K562 (cell line): ENCODE results near the gene NENF. TPM values are rescaled to one million over a fixed set of nuclear protein-coding genes. Genes with fewer than 3 reads are reported as not detected.

ENCODE experiments used
- ARID4B ChIP-seq: sonication (generic); formaldehyde crosslinking; IDR thresholded peaks from 2 replicates; pipeline ENCODE4 v1.8.0; 2022; ENCODE audit warnings: mild to moderate bottlenecking, missing genetic modification reagents
- BRD9 ChIP-seq: fragments of 450-650 bp; IDR thresholded peaks from 2 replicates; pipeline ENCODE4 v1.6.1; 2018; ENCODE audit warnings: low read depth; ENCODE audit not compliant: partially characterized antibody
- CEBPB ChIP-seq: fragments of 450-650 bp; IDR thresholded peaks from 2 replicates; pipeline ENCODE4 v1.6.1; 2016; ENCODE audit warnings: missing genetic modification characterization, missing compliant biosample characterization
- ERF ChIP-seq: fragments of 450-650 bp; formaldehyde crosslinking; IDR thresholded peaks from 2 replicates; pipeline ENCODE4 v1.4.0; 2020; ENCODE audit warnings: mild to moderate bottlenecking, mixed read lengths
- EWSR1 ChIP-seq: fragments of 450-650 bp; IDR thresholded peaks from 2 replicates; pipeline ENCODE4 v1.6.1; 2018; ENCODE audit warnings: borderline replicate concordance, mild to moderate bottlenecking, low read depth, moderate library complexity; ENCODE audit not compliant: partially characterized antibody
- HDAC6 ChIP-seq: IDR thresholded peaks from 2 replicates; pipeline ENCODE4 v1.6.1; 2012; ENCODE audit warnings: low read depth, mild to moderate bottlenecking, control low read depth, inconsistent platforms, low read length, moderate library complexity
- PKNOX1 ChIP-seq: fragments of 450-650 bp; IDR thresholded peaks from 2 replicates; pipeline ENCODE4 v1.6.1; 2016
- ZNF76 ChIP-seq: fragments of 250-450 bp; sonication (Bioruptor Pico); IDR thresholded peaks from 2 replicates; pipeline ENCODE4 v1.4.0; 2020; ENCODE audit warnings: mild to moderate bottlenecking, moderate library complexity, borderline replicate concordance
- polyA plus RNA-seq, 8 experiments: library from polyadenylated mRNA; depleted of rRNA in 4 of 8; stranded (reverse) in 5 of 8; unstranded in 3 of 8; fragments of >200 nt; fragmentation: Nextera tagmentation in 2 of 8; fragmentation: Illumina TruSeq in 1 of 8; extraction: Ambion mirVana in 2 of 8; extraction: Trizol in 1 of 8; gene quantifications; 2 replicates each; pipeline versions ENCODE4 v1.2.1 to v1.2.3, GENCODE V29; 2011 to 2014; ENCODE audit warnings: inconsistent platforms in 1 of 8, missing spikeins in 1 of 8
- total RNA-seq, 7 experiments: library from RNA; depleted of rRNA in 6 of 7; stranded (reverse); fragments of >200 nt in 6 of 7; fragmentation: Illumina TruSeq in 2 of 7; extraction: Trizol in 2 of 7; gene quantifications; 2 replicates each; pipeline versions ENCODE4 v1.2.1 to v1.2.3, GENCODE V29; 2011 to 2021; ENCODE audit warnings: low replicate concordance in 1 of 7

The NENF gene
- total and polyA plus RNA-seq, 9 of the 15 experiments (the other 6 are each of a cell fraction or from before 2014, with no cell fraction given), result 6.1 to 100 (median 72.8) TPM

DNA sequence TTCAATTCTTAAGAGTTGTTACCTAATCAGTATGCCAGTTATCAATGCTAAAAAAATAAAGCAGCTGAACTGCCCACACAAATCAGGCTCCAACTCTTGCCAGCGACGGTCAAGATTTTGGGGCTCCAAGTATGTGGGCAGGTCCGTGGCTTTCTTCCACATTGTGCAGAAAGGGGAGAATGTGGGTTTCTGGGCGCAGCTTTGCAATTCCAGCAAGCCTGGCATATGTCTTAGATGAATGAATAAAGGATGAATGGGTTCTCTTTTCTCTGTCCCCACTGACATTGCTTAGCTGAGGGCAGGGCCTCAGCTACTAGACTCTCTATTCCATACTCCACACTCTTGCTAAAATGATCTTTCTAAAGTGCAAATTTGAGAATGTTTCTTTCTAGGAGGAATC lies 42.4 kb downstream of the NENF start (continued):
- TF ChIP-seq ARID4B (CRISPR knock-in tag) (no peak), BRD9 (no peak), ERF (no peak), PKNOX1 (no peak), ZNF76 (CRISPR knock-in tag) (no peak), CEBPB (no peak), HDAC6 (no peak), EWSR1 (no peak)
